T-cell (primary cell): Measurements from ENCODE around the gene PCSK1. TPM values are rescaled to one million over a fixed set of nuclear protein-coding genes. Genes with fewer than 3 reads are reported as not detected.
"Not testable (repeated sequence)": the region's sequence is repeated elsewhere in the genome, so short reads cannot be mapped to it uniquely, and the experiment has no call there.

Source experiments
- ATAC-seq, 4 experiments: fragments of 200-7000 bp in 3 of 4; fragments of 150-1000 bp in 1 of 4; cut with Tn5 transposase; replicated peaks in 1 of 4; 1 replicate in 3 of 4; 2 replicates in 1 of 4; pipeline ENCODE4 v1.10.0; 2021; ENCODE audit warnings: moderate library complexity in 3 of 4, mild to moderate bottlenecking in 2 of 4, moderate number of reproducible peaks in 1 of 4
- CTCF ChIA-PET, 2 donors: fragments of 300-600 bp; sonication (Branson Sonifier 250); formaldehyde crosslinking; loops; one replicate each; lab custom pipeline; 2022; ENCODE audit warnings: antibody characterized with exemption in 2 of 2; lab: Charles Lee
- POLR2A ChIA-PET, 2 donors: fragments of 300-600 bp; sonication (Branson Sonifier 250); formaldehyde crosslinking; loops; one replicate each; lab custom pipeline; 2022; ENCODE audit warnings: antibody characterized with exemption in 2 of 2; lab: Charles Lee
- DNase-seq, 35 experiments: peaks; one replicate each; pipeline versions ENCODE4 v3.0.0 to v3.0.0-alpha.2; 2013 to 2023
- H3K27ac ChIP-seq: one replicate; pipeline ENCODE4 v1.5.1; 2013; ENCODE audit warnings: low read length
- H3K27me3 ChIP-seq, 2 experiments: replicated peaks in 1 of 2; 1 replicate in 1 of 2; 2 replicates in 1 of 2; pipeline versions ENCODE4 v1.6.1 to v1.7.0; 2013; ENCODE audit warnings: low read length in 1 of 2, mixed read lengths in 1 of 2; ENCODE audit not compliant: control insufficient read depth in 2 of 2, insufficient read depth in 2 of 2; ENCODE audit errors: extremely low read depth in 1 of 2
- H3K36me3 ChIP-seq, 2 donors: 1 replicate in 1 of 2; 2 replicates in 1 of 2; pipeline versions ENCODE4 v1.6.1 to v1.7.0; 2013; ENCODE audit warnings: low read length in 1 of 2; ENCODE audit not compliant: control insufficient read depth in 2 of 2, insufficient read depth in 1 of 2; ENCODE audit errors: extremely low read depth in 1 of 2
- H3K4me1 ChIP-seq, 2 experiments: 1 replicate in 1 of 2; 2 replicates in 1 of 2; pipeline versions ENCODE4 v1.6.1 to v1.7.0; 2013; ENCODE audit warnings: low read length in 2 of 2, mixed read lengths in 1 of 2; ENCODE audit not compliant: insufficient read depth in 2 of 2, control insufficient read depth in 1 of 2; ENCODE audit errors: extremely low read depth in 1 of 2
- H3K4me3 ChIP-seq, 2 donors: 1 replicate in 1 of 2; 2 replicates in 1 of 2; pipeline versions ENCODE4 v1.5.1 to v1.7.0; 2013; ENCODE audit warnings: mild to moderate bottlenecking in 2 of 2, low read length in 1 of 2, moderate library complexity in 1 of 2; ENCODE audit not compliant: control insufficient read depth in 1 of 2; ENCODE audit errors: extremely low read depth in 1 of 2
- H3K9me3 ChIP-seq: 2 replicates; pipeline ENCODE4 v1.7.0; 2013
- H3K27ac Mint-ChIP-seq, 2 donors: one replicate each; pipeline ENCODE4 v1.8.0; 2020 to 2021; ENCODE audit warnings: mild to moderate bottlenecking in 2 of 2, mixed read lengths in 2 of 2
- H3K27me3 Mint-ChIP-seq, 2 donors: one replicate each; pipeline ENCODE4 v1.8.0; 2021 to 2022; ENCODE audit warnings: mixed read lengths in 2 of 2
- H3K36me3 Mint-ChIP-seq: one replicate; pipeline ENCODE4 v1.8.0; 2021; ENCODE audit warnings: mixed read lengths
- H3K4me1 Mint-ChIP-seq, 3 donors: one replicate each; pipeline ENCODE4 v1.8.0; 2020 to 2022; ENCODE audit warnings: mixed read lengths in 3 of 3, mild to moderate bottlenecking in 1 of 3
- H3K4me3 Mint-ChIP-seq, 3 donors: one replicate each; pipeline ENCODE4 v1.8.0; 2020 to 2022; ENCODE audit warnings: mild to moderate bottlenecking in 3 of 3, mixed read lengths in 3 of 3, moderate library complexity in 3 of 3
- H3K9me3 Mint-ChIP-seq, 3 donors: one replicate each; pipeline ENCODE4 v1.8.0; 2020 to 2022; ENCODE audit warnings: mixed read lengths in 3 of 3
- WGBS: methylation state at CpG from one replicate; pipeline ENCODE4 v1.1.5; 2013; ENCODE audit warnings: missing lambda C conversion rate; ENCODE audit not compliant: insufficient coverage; 5-methylcytosine and 5-hydroxymethylcytosine counted together
- total RNA-seq, 35 experiments: library from RNA in 6 of 35; stranded (reverse) in 6 of 35; fragments of 120-200 nt in 1 of 35; gene quantifications; one replicate each; pipeline versions ENCODE4 v1.2.1 to v1.2.4 and lab custom pipeline; 2013 to 2026

The PCSK1 gene
- total RNA-seq, 5 donors from 2014 or later (not counting 1 experiment from before 2014, with no cell fraction given): not detected

DNA sequence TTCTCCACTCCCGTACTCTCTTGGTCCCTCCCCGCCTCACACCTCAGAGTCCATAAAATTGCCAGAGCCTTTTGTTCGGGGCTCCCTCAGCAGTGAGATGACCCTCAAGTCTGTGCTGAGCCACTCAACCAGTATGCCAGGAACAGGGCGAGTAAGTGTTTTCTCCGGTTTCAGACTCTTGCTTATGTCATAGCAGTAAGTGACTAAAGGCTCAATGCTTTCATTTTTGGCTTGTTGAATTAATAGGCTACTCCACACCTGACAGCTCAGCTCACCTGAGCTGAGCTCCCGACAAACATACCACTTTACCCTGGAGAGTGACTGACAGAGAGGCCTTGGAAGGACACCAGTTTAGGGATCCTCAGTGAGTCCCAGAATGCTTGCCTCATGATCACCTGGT, 30.5 kb downstream of the PCSK1 start:
- H3K27ac ChIP-seq: no peak overlapping the region
- no peaks in the 10 kb centered on the region for H3K36me3 ChIP-seq
- WGBS: 86% methylated on average over 4 of the region's 6 CpGs
- Mint-ChIP-seq H3K36me3 (no peaks in the 10 kb centered on the region), H3K27me3 (peaks cover 0 to 4% of the 10 kb centered on the region in 2 donors), H3K27ac (no peak overlapping the region), H3K4me3 (no peak overlapping the region), H3K9me3 (no peaks in the 10 kb centered on the region), H3K4me1 (no peaks in the 10 kb centered on the region)
- ChIA-PET POLR2A (interaction anchor here in 1 of 2 donors (0.6 kb wide), 1 partner anchor 20 kb away, joined by 3 read pairs; no protein-coding TSS in a partner anchor), CTCF (no interaction called here)
- no peaks in the 10 kb centered on the region for H3K9me3 ChIP-seq
- H3K4me1 ChIP-seq: no peaks in the 10 kb centered on the region
- DNase-seq (no peak), ATAC-seq (no peak)
- H3K27me3 ChIP-seq: peaks cover 2 to 3% of the 10 kb centered on the region in 2 experiments
- H3K4me3 ChIP-seq: no peak overlapping the region

GRCh38 chr5:96396878-96397277, 36.2 kb downstream of the PCSK1 start:
- Mint-ChIP-seq H3K27me3 (peaks cover 2 to 17% of the 10 kb centered on the region in 2 donors), H3K36me3 (no peaks in the 10 kb centered on the region), H3K27ac (no peak overlapping the region), H3K4me3 (no peak overlapping the region), H3K4me1 (no peaks in the 10 kb centered on the region), H3K9me3 (peaks cover 0 to 5% (median 3%) of the 10 kb centered on the region in 3 donors)
- no CpG with 5 or more reads among the region's 1 CpG for WGBS
- no peak for ATAC-seq
- ChIA-PET POLR2A (interaction anchor here in 1 of 2 donors (0.7 kb wide), 1 partner anchor 213 kb away, joined by 3 read pairs; no protein-coding TSS in a partner anchor), CTCF (interaction anchor here (0.7 to 1.1 kb wide), 3 partner anchors 51 to 345 kb away, joined by 3 to 4 read pairs (median 3); no protein-coding TSS in a partner anchor)
- no peak for DNase-seq
- Histone ChIP-seq H3K4me1 (no peaks in the 10 kb centered on the region), H3K27me3 (peaks cover 0 to 2% of the 10 kb centered on the region in 2 experiments), H3K27ac (no peak overlapping the region), H3K9me3 (no peaks in the 10 kb centered on the region), H3K4me3 (no peak overlapping the region), H3K36me3 (no peaks in the 10 kb centered on the region)

GRCh38 chr5:96395295-96395694, 37.8 kb downstream of the PCSK1 start:
- not testable (repeated sequence) for H3K9me3 ChIP-seq, H3K27me3 ChIP-seq, ATAC-seq, H3K4me3 ChIP-seq, DNase-seq, H3K36me3 Mint-ChIP-seq, H3K27ac Mint-ChIP-seq, H3K4me1 Mint-ChIP-seq, H3K36me3 ChIP-seq, H3K4me1 ChIP-seq, H3K9me3 Mint-ChIP-seq, H3K27ac ChIP-seq, H3K4me3 Mint-ChIP-seq
- ChIA-PET CTCF (interaction anchor here (0.6 kb wide), 2 partner anchors 12 to 198 kb away, joined by 3 to 4 read pairs; no protein-coding TSS in a partner anchor), POLR2A (interaction anchor here in 1 of 2 donors (0.6 kb wide), 1 partner anchor 845 kb away, joined by 3 read pairs; no protein-coding TSS in a partner anchor)
- H3K27me3 Mint-ChIP-seq: peaks cover 2 to 17% of the 10 kb centered on the region in 2 donors

GRCh38 chr5:96391921-96392320, 41.1 kb downstream of the PCSK1 start:
- ChIA-PET POLR2A (no interaction called here), CTCF (no interaction called here)
- H3K36me3 Mint-ChIP-seq: no peaks in the 10 kb centered on the region
- ATAC-seq (no peak), DNase-seq (no peak)
- H3K36me3 ChIP-seq: no peaks in the 10 kb centered on the region
- H3K27me3 Mint-ChIP-seq: peaks cover 8 to 24% of the 10 kb centered on the region in 2 donors
- H3K9me3 Mint-ChIP-seq: peaks cover 0 to 5% (median 3%) of the 10 kb centered on the region in 3 donors
- WGBS: 50% methylated on average over 1 of the region's 2 CpGs
- H3K9me3 ChIP-seq: no peaks in the 10 kb centered on the region
- no peak overlapping the region for H3K27ac ChIP-seq
- H3K27me3 ChIP-seq: peaks cover 2 to 3% of the 10 kb centered on the region in 2 experiments
- H3K27ac Mint-ChIP-seq: no peak overlapping the region
- H3K4me1 Mint-ChIP-seq: no peaks in the 10 kb centered on the region
- no peaks in the 10 kb centered on the region for H3K4me1 ChIP-seq
- H3K4me3 ChIP-seq: no peak overlapping the region
- no peak overlapping the region for H3K4me3 Mint-ChIP-seq

GRCh38 chr5:96388176-96388575, 44.9 kb downstream of the PCSK1 start:
- ChIA-PET CTCF (no interaction called here), POLR2A (no interaction called here)
- no peak for ATAC-seq
- Histone ChIP-seq H3K36me3 (no peaks in the 10 kb centered on the region), H3K4me1 (no peaks in the 10 kb centered on the region), H3K4me3 (no peak overlapping the region), H3K9me3 (no peaks in the 10 kb centered on the region), H3K27me3 (peaks cover 0 to 3% of the 10 kb centered on the region in 2 experiments), H3K27ac (no peak overlapping the region)
- no peaks in the 10 kb centered on the region for H3K4me1 Mint-ChIP-seq
- peaks cover 14 to 26% of the 10 kb centered on the region in 2 donors for H3K27me3 Mint-ChIP-seq
- H3K36me3 Mint-ChIP-seq: no peaks in the 10 kb centered on the region
- DNase-seq: no peak
- H3K27ac Mint-ChIP-seq: no peak overlapping the region
- 80% methylated on average over 2 of the region's 3 CpGs for WGBS
- H3K4me3 Mint-ChIP-seq: no peak overlapping the region
- H3K9me3 Mint-ChIP-seq: no peaks in the 10 kb centered on the region

DNA sequence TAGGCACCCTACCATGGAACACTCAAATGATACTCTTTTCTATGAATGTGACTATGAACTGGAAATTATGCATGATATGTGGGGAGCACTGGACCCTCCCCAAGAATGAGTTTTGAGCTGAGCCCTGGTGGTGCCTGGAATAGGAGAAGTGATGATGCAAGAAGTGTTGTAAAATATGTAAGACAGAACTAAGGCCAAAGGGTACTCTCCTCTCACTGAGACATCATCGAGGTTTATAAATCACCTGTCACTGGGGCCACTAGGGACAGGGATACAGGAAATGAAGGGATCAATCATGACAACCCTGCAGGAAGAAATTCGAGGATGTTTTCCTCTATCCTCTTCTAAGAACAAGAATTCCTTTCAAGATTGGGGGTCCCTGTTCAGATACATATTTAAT, 45.4 kb downstream of the PCSK1 start:
- Histone ChIP-seq H3K9me3 (no peaks in the 10 kb centered on the region), H3K4me3 (no peak overlapping the region), H3K36me3 (no peaks in the 10 kb centered on the region), H3K27me3 (peaks cover 2 to 3% of the 10 kb centered on the region in 2 experiments), H3K27ac (no peak overlapping the region), H3K4me1 (no peaks in the 10 kb centered on the region)
- ChIA-PET POLR2A (no interaction called here), CTCF (no interaction called here)
- H3K36me3 Mint-ChIP-seq: no peaks in the 10 kb centered on the region
- DNase-seq: no peak
- peaks cover 14 to 23% of the 10 kb centered on the region in 2 donors for H3K27me3 Mint-ChIP-seq
- ATAC-seq: no peak
- no CpG with 5 or more reads among the region's 2 CpGs for WGBS
- H3K27ac Mint-ChIP-seq: no peak overlapping the region
- H3K4me3 Mint-ChIP-seq: no peak overlapping the region
- no peaks in the 10 kb centered on the region for H3K4me1 Mint-ChIP-seq
- no peaks in the 10 kb centered on the region for H3K9me3 Mint-ChIP-seq
